ENCODE results near the gene C2orf78.
"Not testable (repeated sequence)": the region's sequence is repeated elsewhere in the genome, so short reads cannot be mapped to it uniquely, and the experiment has no call there.

C2orf78 gene

GRCh38 chr2:73780237-73780582 is 3.8 kb upstream of the C2orf78 start:
- H3K9me3 ChIP-seq (ENCODE audit: insufficient read depth, low read length), result no peaks in the 10 kb centered on the region
- H3K79me2 ChIP-seq (ENCODE audit: low read length), result peaks cover 30% of the 10 kb centered on the region
- peak overlapping the region; percentile 45 for H3K9ac ChIP-seq (ENCODE audit: low read length)
- TF ChIP-seq EZH2phosphoT487 (IDR thresholded peaks at IDR 0.05; ENCODE audit: low read depth), result no peak
- TF ChIP-seq, protein P1, sequence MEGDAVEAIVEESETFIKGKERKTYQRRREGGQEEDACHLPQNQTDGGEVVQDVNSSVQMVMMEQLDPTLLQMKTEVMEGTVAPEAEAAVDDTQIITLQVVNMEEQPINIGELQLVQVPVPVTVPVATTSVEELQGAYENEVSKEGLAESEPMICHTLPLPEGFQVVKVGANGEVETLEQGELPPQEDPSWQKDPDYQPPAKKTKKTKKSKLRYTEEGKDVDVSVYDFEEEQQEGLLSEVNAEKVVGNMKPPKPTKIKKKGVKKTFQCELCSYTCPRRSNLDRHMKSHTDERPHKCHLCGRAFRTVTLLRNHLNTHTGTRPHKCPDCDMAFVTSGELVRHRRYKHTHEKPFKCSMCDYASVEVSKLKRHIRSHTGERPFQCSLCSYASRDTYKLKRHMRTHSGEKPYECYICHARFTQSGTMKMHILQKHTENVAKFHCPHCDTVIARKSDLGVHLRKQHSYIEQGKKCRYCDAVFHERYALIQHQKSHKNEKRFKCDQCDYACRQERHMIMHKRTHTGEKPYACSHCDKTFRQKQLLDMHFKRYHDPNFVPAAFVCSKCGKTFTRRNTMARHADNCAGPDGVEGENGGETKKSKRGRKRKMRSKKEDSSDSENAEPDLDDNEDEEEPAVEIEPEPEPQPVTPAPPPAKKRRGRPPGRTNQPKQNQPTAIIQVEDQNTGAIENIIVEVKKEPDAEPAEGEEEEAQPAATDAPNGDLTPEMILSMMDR (IDR thresholded peaks at IDR 0.05; ENCODE audit: low read depth, low read length), result no peak
- no peaks in the 10 kb centered on the region for H4K20me1 ChIP-seq (ENCODE audit: insufficient read depth, low read length)
- no peak overlapping the region for H3K27ac ChIP-seq (ENCODE audit: low read length)
- H3K27me3 ChIP-seq (ENCODE audit: low read depth, low read length), result no peaks in the 10 kb centered on the region
- H3K4me3 ChIP-seq (ENCODE audit: low read length), result peak overlapping the region; percentile 92
- H2AFZ ChIP-seq (ENCODE audit: low read depth, low read length), result peak overlapping the region; percentile 82
- peak overlapping the region; percentile 65 for H3K4me2 ChIP-seq (ENCODE audit: low read length)
- peaks cover 15% of the 10 kb centered on the region for H3K36me3 ChIP-seq (replicated peaks; ENCODE audit: low read depth, low read length)
- peaks cover 16% of the 10 kb centered on the region for H3K4me1 ChIP-seq (ENCODE audit: low read length)

GRCh38 chr2:73783402-73783801 is 581 bp upstream of the C2orf78 start:
- H4K20me1 ChIP-seq (ENCODE audit: insufficient read depth, low read length); H3K4me2 ChIP-seq (ENCODE audit: low read length); H3K27me3 ChIP-seq (ENCODE audit: low read depth, low read length); H3K4me3 ChIP-seq (ENCODE audit: low read length); H3K9ac ChIP-seq (ENCODE audit: low read length); H2AFZ ChIP-seq (ENCODE audit: low read depth, low read length); H3K9me3 ChIP-seq (ENCODE audit: insufficient read depth, low read length); H3K36me3 ChIP-seq (replicated peaks; ENCODE audit: low read depth, low read length); H3K27ac ChIP-seq (ENCODE audit: low read length): not testable (repeated sequence)
- Histone ChIP-seq H3K79me2 (ENCODE audit: low read length) (peaks cover 15% of the 10 kb centered on the region), H3K4me1 (ENCODE audit: low read length) (peaks cover 13% of the 10 kb centered on the region)

DNA sequence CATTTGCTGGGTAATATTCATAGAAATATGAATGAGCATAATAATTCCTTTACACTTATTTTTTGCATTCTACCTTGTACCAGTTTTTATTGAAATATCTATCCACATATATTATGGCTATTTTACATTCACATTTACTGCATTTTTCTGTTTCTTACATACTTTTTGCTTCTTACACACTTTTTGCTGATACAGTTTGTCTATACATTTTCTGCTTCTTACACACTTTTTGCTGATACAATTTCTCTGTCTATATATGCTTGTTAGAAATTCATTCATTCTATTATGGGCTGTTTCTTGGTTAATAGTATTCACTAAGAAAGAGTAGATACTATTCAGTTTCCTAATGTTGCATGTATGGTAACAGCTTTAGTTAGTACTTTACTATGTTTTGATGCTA is 27.9 kb downstream of the C2orf78 start:
- no peak overlapping the region for H3K4me2 ChIP-seq (ENCODE audit: low read length)
- no peaks in the 10 kb centered on the region for H4K20me1 ChIP-seq (ENCODE audit: insufficient read depth, low read length)
- H3K27ac ChIP-seq (ENCODE audit: low read length), result no peak overlapping the region
- H3K4me1 ChIP-seq (ENCODE audit: low read length), result no peaks in the 10 kb centered on the region
- no peaks in the 10 kb centered on the region for H3K27me3 ChIP-seq (ENCODE audit: low read depth, low read length)
- no peak overlapping the region for H2AFZ ChIP-seq (ENCODE audit: low read depth, low read length)
- no peak overlapping the region for H3K9ac ChIP-seq (ENCODE audit: low read length)
- no peak overlapping the region for H3K4me3 ChIP-seq (ENCODE audit: low read length)
- no peaks in the 10 kb centered on the region for H3K79me2 ChIP-seq (ENCODE audit: low read length)
- no peaks in the 10 kb centered on the region for H3K36me3 ChIP-seq (replicated peaks; ENCODE audit: low read depth, low read length)
- no peak for TF ChIP-seq EZH2phosphoT487 (IDR thresholded peaks at IDR 0.05; ENCODE audit: low read depth)
- TF ChIP-seq, protein P1 (IDR thresholded peaks at IDR 0.05; ENCODE audit: low read depth, low read length), result no peak
- H3K9me3 ChIP-seq (ENCODE audit: insufficient read depth, low read length), result no peaks in the 10 kb centered on the region

DNA sequence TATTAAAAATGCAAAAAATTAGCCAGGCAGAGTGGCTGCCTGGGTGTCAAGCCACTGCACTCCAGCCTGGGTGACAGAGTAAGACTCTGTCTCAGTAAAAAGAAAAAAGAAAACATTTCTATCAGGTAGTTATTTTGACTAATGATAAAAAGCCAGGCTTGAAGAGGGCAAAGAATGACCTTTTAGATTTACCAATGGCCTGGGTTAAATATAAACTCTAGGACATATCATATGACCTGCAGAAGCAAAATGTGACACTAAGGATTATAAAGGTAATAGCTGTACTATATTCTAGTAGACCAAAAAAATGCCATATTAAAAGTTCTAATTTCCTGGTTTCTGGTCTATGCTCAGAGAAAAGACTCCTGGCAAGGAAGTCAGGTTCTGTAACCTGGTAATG is 28.7 kb downstream of the C2orf78 start:
- Histone ChIP-seq H3K4me1 (ENCODE audit: low read length) (no peaks in the 10 kb centered on the region), H2AFZ (ENCODE audit: low read depth, low read length) (0 out of 2 replicates have a peak overlapping the region, but pooled peaks have one; percentile 7), H3K4me2 (ENCODE audit: low read length) (no peak overlapping the region)

More for the DNA sequence above, 28.7 kb downstream of the C2orf78 start:
- Histone ChIP-seq H3K27ac (ENCODE audit: low read length) (no peak overlapping the region), H3K9me3 (ENCODE audit: insufficient read depth, low read length) (no peaks in the 10 kb centered on the region), H3K27me3 (ENCODE audit: low read depth, low read length) (no peaks in the 10 kb centered on the region), H3K9ac (ENCODE audit: low read length) (no peak overlapping the region), H3K4me3 (ENCODE audit: low read length) (no peak overlapping the region), H3K79me2 (ENCODE audit: low read length) (no peaks in the 10 kb centered on the region), H3K36me3 (replicated peaks; ENCODE audit: low read depth, low read length) (no peaks in the 10 kb centered on the region), H4K20me1 (ENCODE audit: insufficient read depth, low read length) (no peaks in the 10 kb centered on the region)
- TF ChIP-seq, protein P1 (IDR thresholded peaks at IDR 0.05; ENCODE audit: low read depth, low read length), result no peak
- no peak for TF ChIP-seq EZH2phosphoT487 (IDR thresholded peaks at IDR 0.05; ENCODE audit: low read depth)

All from OCI-LY3 (cell line).